Measurements from ENCODE around the gene HHEX.
"Not testable (repeated sequence)": the region's sequence is repeated elsewhere in the genome, so short reads cannot be mapped to it uniquely, and the experiment has no call there.

Gene HHEX

DNA sequence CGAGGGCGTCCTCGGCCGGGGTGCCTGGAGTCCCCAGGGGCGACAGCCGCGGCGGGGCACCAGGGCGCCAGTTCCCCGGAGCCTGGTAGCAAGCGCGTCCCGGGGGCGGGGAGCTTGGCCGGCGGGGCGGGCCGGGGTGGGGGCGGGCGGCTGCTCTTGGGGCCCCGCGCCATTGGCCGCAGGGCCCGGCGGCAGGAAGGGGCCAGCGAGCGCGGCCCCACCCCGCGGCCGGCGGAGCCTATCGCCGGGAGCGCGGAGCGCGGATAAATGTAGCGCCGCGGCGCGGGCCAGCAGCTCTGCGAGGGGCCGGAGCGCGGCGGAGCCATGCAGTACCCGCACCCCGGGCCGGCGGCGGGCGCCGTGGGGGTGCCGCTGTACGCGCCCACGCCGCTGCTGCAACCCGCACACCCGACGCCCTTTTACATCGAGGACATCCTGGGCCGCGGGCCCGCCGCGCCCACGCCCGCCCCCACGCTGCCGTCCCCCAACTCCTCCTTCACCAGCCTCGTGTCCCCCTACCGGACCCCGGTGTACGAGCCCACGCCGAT, at the start of gene HHEX:
Gene HHEX (plus strand): TSS at position 293 of the 548 bp plus-strand sequence. CDS start 32 bp downstream, at position 325.
- peak; percentile 78 for DNase-seq

GRCh38 chr10:92640107-92640506, 49.6 kb upstream of the HHEX start:
- no peak for DNase-seq

DNA sequence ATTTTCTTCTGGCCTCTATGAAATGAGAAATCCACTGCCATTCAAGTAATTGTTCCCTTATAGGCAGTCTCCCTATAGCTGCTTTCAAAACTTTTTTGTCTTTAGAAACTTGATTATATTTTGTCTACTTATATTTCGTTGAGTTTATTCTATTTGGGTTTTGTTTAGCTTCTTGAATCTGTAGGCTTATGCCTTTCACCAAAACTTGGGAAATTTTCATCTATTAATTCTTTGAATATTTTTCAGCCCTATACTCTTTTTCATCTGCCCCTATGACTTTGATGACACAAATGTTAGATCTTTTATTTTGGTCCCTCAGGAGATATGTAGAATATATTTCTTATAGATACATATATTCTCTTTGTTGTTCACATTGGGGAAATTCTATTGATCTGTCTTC, 48.3 kb upstream of the HHEX start:
- no peak for DNase-seq

- no peak for DNase-seq
Measured at GRCh38 chr10:92644921-92645320, 44.8 kb upstream of the HHEX start.

DNA sequence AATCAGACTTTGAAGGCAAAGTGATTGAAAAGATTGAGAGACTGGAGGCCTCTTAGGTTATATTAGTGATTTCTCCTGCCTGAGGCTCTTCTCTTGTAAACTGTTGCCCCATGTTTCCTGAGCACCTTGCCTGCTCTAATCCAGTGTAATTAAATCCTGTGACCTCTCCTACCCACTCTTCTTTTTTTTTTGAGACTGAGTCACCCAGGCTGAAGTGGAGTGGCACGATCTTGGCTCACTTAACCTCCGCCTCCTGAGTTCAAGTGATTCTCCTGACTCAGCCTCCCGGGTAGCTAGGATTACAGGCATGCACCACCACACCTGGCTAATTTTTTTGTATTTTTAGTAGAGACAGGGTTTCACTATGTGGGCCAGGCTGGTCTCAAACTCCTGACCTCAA, 38.9 kb upstream of the HHEX start:
- DNase-seq, result not testable (repeated sequence)

- no peak for DNase-seq
Measured at GRCh38 chr10:92655426-92655825, 34.3 kb upstream of the HHEX start.

GRCh38 chr10:92656266-92656961, 33.3 kb upstream of the HHEX start:
- no peak for DNase-seq

DNA sequence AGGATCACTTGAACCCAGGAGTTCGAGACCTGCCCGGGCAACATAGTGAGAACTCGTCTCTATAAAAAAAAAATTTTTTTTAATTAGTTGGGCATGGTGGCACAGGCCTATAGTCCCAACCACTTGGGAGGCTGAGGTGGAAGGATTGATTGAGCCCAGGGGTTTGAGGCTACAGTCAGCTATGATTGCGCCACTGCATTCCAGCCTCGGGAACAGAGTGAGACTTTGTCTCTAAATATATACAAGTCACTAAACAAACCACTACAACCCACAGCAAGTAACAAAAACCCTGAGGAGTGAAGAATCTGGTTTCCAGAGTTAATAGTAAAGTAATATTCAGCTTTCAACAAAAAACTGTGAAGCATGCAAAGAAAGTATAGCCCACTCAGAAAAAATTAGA, 32.7 kb upstream of the HHEX start:
- DNase-seq, result no peak

DNA sequence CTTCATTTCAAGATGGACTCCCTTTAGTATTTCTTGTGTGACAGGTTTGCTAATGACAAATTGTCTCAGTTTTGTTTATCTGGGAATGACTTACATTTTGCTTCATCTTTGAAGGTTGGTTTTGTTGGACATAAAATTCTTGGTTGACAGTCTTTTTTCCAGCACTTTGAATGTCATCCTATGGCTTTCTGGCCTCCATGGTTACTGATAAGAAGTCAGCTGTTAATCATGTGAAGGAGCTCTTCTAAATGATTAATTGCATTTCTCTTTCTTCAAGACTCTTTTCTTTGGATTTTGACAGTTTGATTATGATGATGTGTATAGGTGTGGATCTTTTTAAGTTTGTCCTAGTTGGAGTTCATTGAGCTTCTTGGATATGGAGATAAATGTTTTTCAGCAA, 26.9 kb upstream of the HHEX start:
- no peak for DNase-seq

DNA sequence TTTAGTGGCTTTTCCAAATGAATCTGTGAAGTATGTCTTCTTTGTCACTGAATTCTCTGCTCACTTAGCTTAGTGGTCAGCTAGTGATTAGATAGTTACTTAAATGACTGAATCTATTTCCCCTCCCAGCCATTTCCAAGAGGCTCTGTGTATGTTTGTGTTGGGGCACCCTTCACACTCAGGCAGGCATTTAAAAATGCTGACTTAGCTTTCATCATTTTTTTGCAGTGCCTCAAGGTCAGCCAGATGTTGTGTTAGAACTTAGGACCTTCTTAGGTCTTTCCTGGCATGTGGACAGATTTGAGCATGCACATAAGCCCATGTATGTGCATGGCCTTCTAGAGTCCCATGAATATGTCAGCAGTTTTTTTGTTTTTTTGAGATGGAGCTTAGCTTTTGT, 25.4 kb upstream of the HHEX start:
- DNase-seq, result no peak

- no peak for DNase-seq
Measured at GRCh38 chr10:92667078-92667477, 22.7 kb upstream of the HHEX start.

DNA sequence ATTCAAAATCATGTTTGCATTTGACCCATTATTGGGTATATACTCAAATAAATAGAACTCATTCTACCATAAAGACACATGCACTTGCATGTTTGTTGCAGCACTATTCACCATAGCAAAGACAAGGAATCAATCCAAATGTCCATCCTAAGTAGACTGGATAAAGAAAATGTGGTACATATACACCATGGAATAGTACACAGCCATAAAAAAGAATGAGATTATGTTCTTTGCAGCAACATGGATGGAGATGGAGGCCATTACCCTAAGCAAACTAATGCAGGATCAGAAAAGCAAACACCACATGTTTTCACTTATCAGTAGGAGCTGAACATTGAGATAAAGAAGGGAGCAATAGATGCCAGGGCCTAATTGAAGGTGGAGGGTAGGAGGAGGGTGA, 12.0 kb upstream of the HHEX start:
- no peak for DNase-seq

DNA sequence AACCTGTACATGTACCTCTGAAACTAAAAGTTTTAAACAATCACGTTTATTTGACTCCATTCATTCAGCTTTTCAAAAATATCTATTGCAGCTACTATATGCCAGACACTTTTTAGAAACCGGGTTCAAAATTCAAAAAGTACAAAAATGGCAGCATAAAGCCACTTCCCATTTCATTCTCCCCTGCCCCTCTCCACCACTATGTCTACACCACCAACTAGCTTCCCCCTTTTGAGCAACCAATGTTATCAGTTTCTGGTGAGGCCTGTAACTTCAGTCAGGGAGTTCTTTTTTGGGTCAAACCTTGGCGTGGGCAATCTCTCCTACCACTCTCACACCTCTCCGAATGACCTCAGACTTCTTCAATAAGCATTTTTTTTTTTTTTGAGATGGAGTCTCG, 11.5 kb upstream of the HHEX start:
- no peak for DNase-seq

DNA sequence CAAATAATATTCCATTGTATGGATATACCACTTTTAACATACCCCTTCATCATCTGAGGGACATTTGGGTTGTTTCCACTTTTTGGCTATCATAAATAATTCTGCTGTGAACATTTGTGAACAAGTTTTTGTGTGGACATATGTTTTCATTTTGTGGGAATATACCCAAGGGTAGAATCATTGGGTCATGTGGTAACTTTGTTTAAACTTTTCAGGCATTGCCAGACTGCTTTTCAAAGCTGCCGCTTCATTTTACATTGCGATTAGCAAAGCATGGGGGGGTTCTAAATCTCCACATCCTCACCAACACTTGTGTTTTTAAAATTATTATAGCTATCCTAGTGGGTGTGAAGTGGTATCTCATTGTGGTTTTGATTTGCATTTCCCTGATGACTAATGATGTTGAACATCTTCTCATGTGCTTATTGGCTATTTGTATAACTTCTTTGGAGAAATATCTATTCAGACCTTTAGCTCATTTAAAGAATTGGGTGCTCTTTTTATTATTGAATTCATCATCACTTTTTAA, 8.4 kb upstream of the HHEX start:
- no peak for DNase-seq

- DNase-seq, result no peak
Measured at GRCh38 chr10:92688573-92688926, 1.2 kb upstream of the HHEX start.

DNA sequence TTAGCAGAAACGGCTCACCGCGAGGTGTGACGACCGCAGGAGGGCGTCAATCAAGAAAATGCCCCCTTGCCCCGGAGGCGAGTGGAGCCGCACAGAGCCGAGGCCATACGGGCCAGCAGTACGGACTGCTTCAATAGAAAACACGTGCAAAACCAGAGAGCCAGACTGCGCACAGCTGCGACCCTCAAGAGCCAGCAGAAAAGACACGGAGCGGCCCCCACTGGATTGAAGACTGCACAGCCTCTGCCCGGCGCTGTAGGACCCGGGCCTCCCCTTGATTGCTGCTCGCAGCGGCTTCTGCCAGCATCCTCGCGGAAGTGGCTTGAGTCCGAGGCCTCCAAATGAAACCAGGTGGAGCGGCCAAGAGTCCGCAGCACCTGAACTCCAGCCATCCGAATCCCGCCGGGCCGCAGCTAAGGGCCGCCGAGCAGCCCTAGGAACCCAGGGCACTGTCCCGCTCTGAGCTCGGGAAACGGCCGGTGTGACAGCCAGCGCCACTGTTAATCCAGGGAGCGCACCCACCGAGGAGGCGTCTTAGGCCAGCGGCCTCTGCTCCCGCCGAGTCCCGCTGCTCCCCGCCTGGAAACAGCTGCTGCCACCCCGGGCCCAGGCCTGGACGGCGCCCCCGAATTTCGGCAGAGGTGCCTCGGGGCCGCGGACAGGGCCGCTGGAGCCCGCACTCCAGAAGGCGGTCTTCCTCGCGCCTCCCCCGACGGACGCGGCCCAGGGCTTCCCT, 660 bp upstream of the HHEX start:
- peak; percentile 19 for DNase-seq

GRCh38 chr10:92690211-92690914, 608 bp downstream of the HHEX start:
- peak; percentile 70 for DNase-seq

GRCh38 chr10:92690915-92691590, 1.3 kb downstream of the HHEX start:
- no peak for DNase-seq

GRCh38 chr10:92691591-92692079, 1.9 kb downstream of the HHEX start:
- DNase-seq, result peak; percentile 68

DNA sequence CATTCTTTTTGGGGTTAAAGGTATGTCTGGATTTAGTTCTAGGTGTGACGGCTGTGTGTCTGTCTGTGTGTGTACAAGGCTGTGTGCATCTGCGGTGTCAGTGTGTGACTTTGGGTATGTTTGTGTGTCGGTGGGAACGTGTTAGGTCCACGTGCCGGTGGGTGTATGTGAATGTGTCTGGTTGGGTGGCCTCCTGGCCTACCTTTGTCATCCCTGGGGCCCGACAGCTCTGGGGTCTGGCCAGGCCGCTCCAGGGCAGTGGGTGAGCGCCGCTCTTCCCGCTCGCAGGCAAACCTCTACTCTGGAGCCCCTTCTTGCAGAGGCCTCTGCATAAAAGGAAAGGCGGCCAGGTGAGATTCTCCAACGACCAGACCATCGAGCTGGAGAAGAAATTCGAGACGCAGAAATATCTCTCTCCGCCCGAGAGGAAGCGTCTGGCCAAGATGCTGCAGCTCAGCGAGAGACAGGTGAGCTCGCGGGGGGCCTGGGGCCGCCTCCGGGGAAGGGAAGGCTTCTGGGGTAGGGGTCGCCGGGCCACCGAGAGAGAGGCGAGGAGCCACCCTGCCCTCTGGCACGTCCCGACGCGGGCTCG, 2.4 kb downstream of the HHEX start:
- no peak for DNase-seq

DNA sequence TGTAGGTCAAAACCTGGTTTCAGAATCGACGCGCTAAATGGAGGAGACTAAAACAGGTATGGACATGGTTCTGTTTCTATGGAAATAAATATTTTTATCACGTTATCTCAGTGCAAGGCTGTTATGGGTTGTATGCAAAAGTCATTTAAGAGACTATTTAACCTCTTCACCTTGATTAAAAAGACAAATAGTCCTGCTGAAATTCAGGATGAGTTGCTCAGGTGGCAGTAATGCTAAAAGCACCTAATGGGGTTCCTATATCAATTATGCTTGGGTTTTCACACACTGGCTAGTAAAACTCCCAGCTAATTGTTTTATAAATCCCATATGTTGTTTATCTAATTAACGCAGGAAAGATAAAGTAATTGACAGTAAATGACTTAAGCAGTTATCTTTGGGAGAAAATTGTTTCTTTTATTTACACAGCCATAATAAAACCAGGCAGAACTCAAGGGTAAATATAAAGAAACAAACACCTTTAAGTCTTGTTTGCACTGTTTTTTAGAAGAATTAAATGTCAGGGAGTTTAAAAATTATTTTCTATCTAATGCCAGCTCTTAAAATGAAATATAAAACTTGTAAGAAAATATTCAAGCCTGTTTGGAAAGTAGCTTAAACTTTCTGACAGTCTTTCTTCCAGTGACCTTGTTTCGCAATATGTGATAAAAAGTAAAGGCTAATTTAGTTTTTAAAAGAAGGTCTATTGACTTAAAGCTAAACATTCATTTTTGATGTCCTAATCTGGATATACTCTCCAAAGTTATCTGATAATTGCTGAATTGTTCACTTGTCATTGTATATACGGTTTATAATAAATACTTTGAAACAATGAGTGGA, 3.2 kb downstream of the HHEX start:
- no peak for DNase-seq

Data from CD4-positive, alpha-beta T cell treated with Interleukin-15 for 1 hour (primary cell).